Mesothelial cell of epicardium (in vitro differentiated cells): ENCODE measurements around the gene MORC2. TPM values are rescaled to one million over a fixed set of nuclear protein-coding genes. Genes with fewer than 3 reads are reported as not detected.

Source experiments
- DNase-seq, 2 experiments: peaks; one replicate each; pipeline ENCODE4 v3.0.0; 2021; ENCODE audit warnings: low spot score in 2 of 2; ENCODE audit not compliant: unreplicated experiment in 2 of 2
- H3K27ac Mint-ChIP-seq: 2 replicates; pipeline ENCODE4 v1.8.0; 2021; ENCODE audit warnings: mixed read lengths
- H3K27me3 Mint-ChIP-seq: 2 replicates; pipeline ENCODE4 v1.8.0; 2021; ENCODE audit warnings: low read depth, mixed read lengths
- H3K36me3 Mint-ChIP-seq: 2 replicates; pipeline ENCODE4 v1.8.0; 2021; ENCODE audit warnings: mixed read lengths
- H3K4me1 Mint-ChIP-seq: 2 replicates; pipeline ENCODE4 v1.8.0; 2021; ENCODE audit warnings: mixed read lengths
- H3K4me3 Mint-ChIP-seq: 2 replicates; pipeline ENCODE4 v1.8.0; 2021; ENCODE audit warnings: mild to moderate bottlenecking, moderate library complexity, mixed read lengths
- H3K9me3 Mint-ChIP-seq: 2 replicates; pipeline ENCODE4 v1.8.0; 2021; ENCODE audit warnings: mixed read lengths
- total RNA-seq: library from RNA; stranded (reverse); gene quantifications from 3 replicates; pipeline ENCODE4 v1.2.1, GENCODE V29; 2021
- TF ChIP-seq, protein P1 (sequence below): fragments of 200-600 bp; sonication (generic); IDR thresholded peaks from one replicate; pipeline ENCODE4 v1.5.0; 2021; ENCODE audit warnings: antibody characterized with exemption; ENCODE audit not compliant: unreplicated experiment

Gene MORC2
- 39.0 to 45.1 TPM (median 41.2 TPM) in 3 replicates for total RNA-seq

DNA sequence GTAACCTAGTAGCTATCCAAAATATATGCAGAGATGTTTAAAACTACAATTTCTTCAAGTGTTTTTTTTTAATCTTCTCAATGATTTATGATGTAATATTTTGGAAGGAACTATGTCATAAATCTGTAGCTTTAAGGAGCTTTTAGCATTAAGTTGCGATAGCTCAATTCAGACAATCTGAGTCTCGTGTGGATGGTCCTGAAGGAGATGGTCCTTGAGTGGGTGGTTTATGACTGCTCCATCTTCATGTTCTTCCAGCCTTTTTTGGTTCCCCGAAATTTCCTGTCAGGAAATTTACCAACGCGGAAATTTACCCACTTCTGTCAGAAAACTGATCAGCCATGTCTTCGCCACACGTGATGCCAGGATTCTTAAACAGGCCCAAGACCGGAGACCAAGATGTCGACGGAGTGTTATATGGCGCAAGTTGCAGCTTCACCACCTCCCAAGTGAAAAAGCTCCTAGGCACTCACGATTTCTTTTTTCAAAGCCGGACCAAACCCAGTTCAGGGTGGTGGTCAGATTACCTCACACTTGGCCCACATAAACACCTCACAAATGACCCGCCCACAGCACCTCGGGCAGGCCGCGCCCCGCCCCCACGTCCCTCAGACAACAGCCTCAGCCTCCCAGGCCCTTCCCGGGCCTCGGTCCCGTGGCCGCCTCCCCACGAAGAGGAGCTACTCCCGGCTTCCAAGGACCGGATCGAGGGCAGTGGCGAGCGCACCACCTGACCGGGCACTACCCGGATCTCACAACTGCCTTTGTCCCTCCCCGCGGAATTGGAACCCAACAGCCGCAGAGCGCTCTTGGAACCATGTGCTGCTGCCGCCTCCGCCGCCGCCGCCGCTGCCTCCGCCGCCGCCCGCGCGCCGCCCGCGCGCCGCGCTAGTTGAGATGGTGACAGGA, at the start of gene MORC2:
TSS of gene MORC2 (minus strand) at position 760 of the 909 bp plus-strand sequence. CDS start 885 bp downstream, outside the sequence.
- Mint-ChIP-seq H3K4me3 (peak within 1 kb of the TSS; percentile 82), H3K36me3 (peaks cover 73% of the 10 kb centered on the region), H3K27me3 (no peaks in the 10 kb centered on the region), H3K4me1 (peaks cover 15% of the 10 kb centered on the region), H3K27ac (peak within 1 kb of the TSS; percentile 96), H3K9me3 (peaks cover 48% of the 10 kb centered on the region)
- TF ChIP-seq, protein P1, sequence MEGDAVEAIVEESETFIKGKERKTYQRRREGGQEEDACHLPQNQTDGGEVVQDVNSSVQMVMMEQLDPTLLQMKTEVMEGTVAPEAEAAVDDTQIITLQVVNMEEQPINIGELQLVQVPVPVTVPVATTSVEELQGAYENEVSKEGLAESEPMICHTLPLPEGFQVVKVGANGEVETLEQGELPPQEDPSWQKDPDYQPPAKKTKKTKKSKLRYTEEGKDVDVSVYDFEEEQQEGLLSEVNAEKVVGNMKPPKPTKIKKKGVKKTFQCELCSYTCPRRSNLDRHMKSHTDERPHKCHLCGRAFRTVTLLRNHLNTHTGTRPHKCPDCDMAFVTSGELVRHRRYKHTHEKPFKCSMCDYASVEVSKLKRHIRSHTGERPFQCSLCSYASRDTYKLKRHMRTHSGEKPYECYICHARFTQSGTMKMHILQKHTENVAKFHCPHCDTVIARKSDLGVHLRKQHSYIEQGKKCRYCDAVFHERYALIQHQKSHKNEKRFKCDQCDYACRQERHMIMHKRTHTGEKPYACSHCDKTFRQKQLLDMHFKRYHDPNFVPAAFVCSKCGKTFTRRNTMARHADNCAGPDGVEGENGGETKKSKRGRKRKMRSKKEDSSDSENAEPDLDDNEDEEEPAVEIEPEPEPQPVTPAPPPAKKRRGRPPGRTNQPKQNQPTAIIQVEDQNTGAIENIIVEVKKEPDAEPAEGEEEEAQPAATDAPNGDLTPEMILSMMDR: no peak
- no peak for DNase-seq

DNA sequence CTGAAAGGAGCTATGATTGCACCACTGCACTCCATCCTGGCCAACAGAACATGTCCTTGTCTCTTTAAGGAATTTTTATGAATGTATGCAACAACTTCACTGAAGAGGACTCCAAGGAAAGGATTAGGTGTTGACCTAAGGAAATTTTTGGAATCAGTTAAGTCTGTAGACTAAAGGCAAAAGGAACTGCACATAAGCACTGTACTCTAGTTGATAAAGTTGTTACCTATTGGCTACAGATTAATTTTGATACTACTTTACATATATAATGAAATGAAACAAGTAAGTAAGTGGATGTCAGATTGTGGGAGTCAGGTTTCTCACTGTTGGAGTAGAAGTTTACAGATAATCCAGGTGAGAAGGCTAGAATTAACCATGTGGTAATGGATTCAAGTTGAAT, 37.0 kb upstream of the MORC2 start:
- Mint-ChIP-seq H3K27ac (no peak overlapping the region), H3K4me3 (no peak overlapping the region), H3K9me3 (peaks cover 14% of the 10 kb centered on the region), H3K27me3 (no peaks in the 10 kb centered on the region), H3K4me1 (no peaks in the 10 kb centered on the region), H3K36me3 (no peaks in the 10 kb centered on the region)
- no peak for DNase-seq
- TF ChIP-seq, protein P1: no peak

DNA sequence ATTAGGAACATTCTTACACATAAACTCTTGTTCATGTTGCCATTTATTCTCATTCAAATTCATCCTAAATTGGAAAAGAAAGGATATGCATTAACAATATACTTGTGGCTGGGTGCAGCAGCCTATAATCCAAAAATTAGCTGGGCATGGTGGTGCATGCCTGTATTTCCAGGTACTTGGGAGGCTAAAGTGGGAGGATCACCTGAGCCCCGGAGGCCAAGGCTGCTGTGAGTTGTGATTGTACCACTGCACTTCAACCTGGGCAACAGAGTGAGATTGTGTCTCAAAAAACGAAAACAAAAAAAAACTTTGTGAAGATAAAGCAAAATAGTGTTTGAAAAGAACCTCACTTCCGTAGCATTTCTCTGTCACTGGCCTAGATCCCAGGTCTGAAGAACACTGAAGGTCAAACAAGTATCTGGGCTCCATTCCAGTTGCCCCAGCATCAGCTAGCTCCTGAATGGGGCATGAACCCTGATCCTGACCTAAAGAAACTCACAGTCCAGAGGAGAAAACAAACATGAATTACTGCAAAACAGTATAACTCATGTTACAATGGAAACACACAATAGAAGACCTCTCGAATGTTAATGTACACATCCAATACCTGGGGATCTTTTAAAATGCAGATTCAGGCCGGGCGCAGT, 32.7 kb upstream of the MORC2 start:
- no peaks in the 10 kb centered on the region for H3K4me1 Mint-ChIP-seq
- no peak overlapping the region for H3K27ac Mint-ChIP-seq
- DNase-seq: no peak
- no peak overlapping the region for H3K4me3 Mint-ChIP-seq
- H3K27me3 Mint-ChIP-seq: no peaks in the 10 kb centered on the region
- H3K36me3 Mint-ChIP-seq: no peaks in the 10 kb centered on the region
- TF ChIP-seq, protein P1: no peak
- peaks cover 5% of the 10 kb centered on the region for H3K9me3 Mint-ChIP-seq

DNA sequence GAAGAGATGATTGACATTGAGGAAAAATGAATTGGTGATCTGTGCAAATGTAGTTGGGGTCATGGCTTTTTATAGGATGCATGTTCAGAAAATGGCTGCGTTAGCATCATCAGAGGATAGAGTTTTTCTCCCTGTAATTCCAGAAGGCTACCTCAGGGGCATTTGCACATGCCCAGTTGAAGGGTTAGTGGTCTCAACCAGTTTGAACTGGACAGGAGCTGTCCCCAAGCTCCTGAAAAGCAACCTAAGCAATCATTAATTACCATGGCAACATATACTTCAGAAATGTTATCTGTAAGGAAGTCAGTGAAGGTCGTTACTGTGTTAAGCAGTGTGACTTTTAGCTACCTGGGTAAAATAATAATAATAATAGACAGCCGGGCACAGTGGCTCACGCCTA, 29.8 kb upstream of the MORC2 start:
- no peak for DNase-seq
- TF ChIP-seq, protein P1: no peak
- Mint-ChIP-seq H3K36me3 (peaks cover 6% of the 10 kb centered on the region), H3K4me1 (no peaks in the 10 kb centered on the region), H3K4me3 (no peak overlapping the region), H3K9me3 (peaks cover 11% of the 10 kb centered on the region), H3K27me3 (no peaks in the 10 kb centered on the region), H3K27ac (no peak overlapping the region)

DNA sequence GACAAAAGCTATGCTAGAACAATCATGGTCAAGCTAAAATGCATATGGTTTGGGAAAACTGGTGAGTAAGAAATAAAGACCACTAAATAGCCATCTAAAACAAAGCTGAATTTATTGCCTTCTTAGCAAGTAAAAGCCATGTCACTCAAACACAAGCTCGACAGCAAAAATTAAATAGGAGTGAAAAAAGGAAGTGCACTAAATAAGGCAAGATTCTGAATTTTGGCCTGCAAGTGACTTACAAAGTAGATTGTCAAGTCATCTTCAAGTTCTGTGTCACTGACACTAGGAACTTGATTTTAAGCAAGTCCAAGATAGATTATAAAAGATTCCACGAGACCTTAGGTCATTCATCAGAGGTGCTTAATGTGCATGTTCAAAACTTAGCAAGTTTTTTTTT, 27.9 kb upstream of the MORC2 start:
- no peaks in the 10 kb centered on the region for H3K27me3 Mint-ChIP-seq
- H3K4me1 Mint-ChIP-seq: no peaks in the 10 kb centered on the region
- peaks cover 14% of the 10 kb centered on the region for H3K9me3 Mint-ChIP-seq
- no peak for DNase-seq
- peaks cover 10% of the 10 kb centered on the region for H3K36me3 Mint-ChIP-seq
- H3K27ac Mint-ChIP-seq: no peak overlapping the region
- TF ChIP-seq, protein P1: no peak
- H3K4me3 Mint-ChIP-seq: no peak overlapping the region
